Common myeloid progenitor, CD34-positive (primary cell): ENCODE measurements around the gene OSBP2.

Experiments
- CTCF ChIA-PET: fragments of 350-600 bp; sonication (Branson Sonifier 250); formaldehyde crosslinking; loops from one replicate; lab custom pipeline; 2021; ENCODE audit warnings: antibody characterized with exemption; lab: Charles Lee
- POLR2A ChIA-PET: fragments of 350-600 bp; sonication (Branson Sonifier 250); formaldehyde crosslinking; loops from one replicate; lab custom pipeline; 2021; ENCODE audit warnings: antibody characterized with exemption; lab: Charles Lee
- DNase-seq, 3 donors: peaks; one replicate each; pipeline versions ENCODE4 v3.0.0 to v3.0.0-alpha.2; 2013
- H3K27ac ChIP-seq, 2 experiments: 1 replicate in 1 of 2; 2 replicates in 1 of 2; pipeline ENCODE4 v1.7.0; 2013; ENCODE audit warnings: inconsistent platforms in 2 of 2, low read length in 2 of 2, mild to moderate bottlenecking in 2 of 2, low read depth in 1 of 2, moderate library complexity in 1 of 2; ENCODE audit not compliant: severe bottlenecking in 2 of 2, insufficient read depth in 1 of 2, poor library complexity in 1 of 2
- H3K27me3 ChIP-seq, 5 experiments: replicated peaks in 2 of 5; 1 replicate in 3 of 5; 2 replicates in 2 of 5; pipeline versions ENCODE4 v1.6.1 to v1.7.0; 2013; ENCODE audit warnings: low read length in 4 of 5, mild to moderate bottlenecking in 2 of 5, moderate library complexity in 2 of 5, inconsistent platforms in 1 of 5; ENCODE audit not compliant: insufficient read depth in 5 of 5, control insufficient read depth in 4 of 5
- H3K36me3 ChIP-seq, 4 experiments: 1 replicate in 2 of 4; 2 replicates in 2 of 4; pipeline versions ENCODE4 v1.6.1 to v1.7.0; 2013; ENCODE audit warnings: low read length in 3 of 4, control low read depth in 1 of 4, mild to moderate bottlenecking in 1 of 4; ENCODE audit not compliant: control insufficient read depth in 4 of 4, insufficient read depth in 4 of 4
- H3K4me1 ChIP-seq, 4 experiments: 1 replicate in 3 of 4; 2 replicates in 1 of 4; pipeline versions ENCODE4 v1.6.1 to v1.7.1; 2013; ENCODE audit warnings: low read length in 3 of 4, mild to moderate bottlenecking in 3 of 4, control low read depth in 1 of 4, inconsistent platforms in 1 of 4, moderate library complexity in 1 of 4; ENCODE audit not compliant: control insufficient read depth in 4 of 4, insufficient read depth in 4 of 4; ENCODE audit errors: control extremely low read depth in 1 of 4
- H3K4me3 ChIP-seq, 7 experiments: 1 replicate in 4 of 7; 2 replicates in 3 of 7; pipeline versions ENCODE4 v1.5.1 to v1.7.0; 2013; ENCODE audit warnings: mild to moderate bottlenecking in 7 of 7, low read length in 6 of 7, moderate library complexity in 6 of 7, inconsistent platforms in 2 of 7, low read depth in 2 of 7, control low read depth in 1 of 7; ENCODE audit not compliant: insufficient read depth in 4 of 7, control insufficient read depth in 1 of 7; ENCODE audit errors: extremely low read depth in 1 of 7
- H3K9me3 ChIP-seq, 5 experiments: 1 replicate in 4 of 5; 2 replicates in 1 of 5; pipeline versions ENCODE4 v1.6.1 to v1.7.1; 2013; ENCODE audit warnings: low read length in 4 of 5, mild to moderate bottlenecking in 2 of 5, inconsistent platforms in 1 of 5, low read depth in 1 of 5, moderate library complexity in 1 of 5; ENCODE audit not compliant: control insufficient read depth in 4 of 5, insufficient read depth in 2 of 5; ENCODE audit errors: control extremely low read depth in 1 of 5
- WGBS: methylation state at CpG from one replicate; pipeline ENCODE4 v1.1.5; 2013; ENCODE audit not compliant: insufficient coverage; 5-methylcytosine and 5-hydroxymethylcytosine counted together

OSBP2 gene

GRCh38 chr22:30695871-30696655, 1.4 kb downstream of the OSBP2 start:
- peaks cover 0 to 5% (median 0%) of the 10 kb centered on the region in 5 experiments for H3K27me3 ChIP-seq
- no peak overlapping the region for H3K4me3 ChIP-seq
- WGBS = 96% methylated on average over 7 of the region's 7 CpGs
- no peak for DNase-seq
- no peaks in the 10 kb centered on the region for H3K36me3 ChIP-seq
- H3K9me3 ChIP-seq = no peaks in the 10 kb centered on the region
- no peak overlapping the region for H3K27ac ChIP-seq
- ChIA-PET POLR2A (no interaction called here), CTCF (interaction anchor here (0.8 to 1.2 kb wide), 3 partner anchors 8 to 61 kb away, joined by 3 read pairs; no protein-coding TSS in a partner anchor)
- H3K4me1 ChIP-seq = peaks cover 0 to 19% (median 9%) of the 10 kb centered on the region in 4 experiments

- no peak for DNase-seq
- POLR2A ChIA-PET = interaction anchor here (0.7 kb wide), 1 partner anchor 46 kb away, joined by 3 read pairs; no protein-coding TSS in a partner anchor
- WGBS = 100% methylated on average over 4 of the region's 7 CpGs
- H3K4me3 ChIP-seq = no peak overlapping the region
- H3K27ac ChIP-seq = no peak overlapping the region
- CTCF ChIA-PET = interaction anchor here (0.9 to 1.6 kb wide), 2 partner anchors 57 to 63 kb away, joined by 3 to 4 read pairs; no protein-coding TSS in a partner anchor
- H3K9me3 ChIP-seq = no peaks in the 10 kb centered on the region
- H3K36me3 ChIP-seq = no peaks in the 10 kb centered on the region
- peaks cover 0 to 5% (median 0%) of the 10 kb centered on the region in 5 experiments for H3K27me3 ChIP-seq
- peaks cover 0 to 19% (median 9%) of the 10 kb centered on the region in 4 experiments for H3K4me1 ChIP-seq
Measured at GRCh38 chr22:30697975-30698374, 3.3 kb downstream of the OSBP2 start.

GRCh38 chr22:30701872-30702271, 7.2 kb downstream of the OSBP2 start:
- POLR2A ChIA-PET = no interaction called here

GRCh38 chr22:30702856-30703255, 8.2 kb downstream of the OSBP2 start:
- Histone ChIP-seq H3K27ac (no peak overlapping the region), H3K4me1 (no peaks in the 10 kb centered on the region), H3K36me3 (no peaks in the 10 kb centered on the region), H3K4me3 (no peak overlapping the region), H3K27me3 (no peaks in the 10 kb centered on the region), H3K9me3 (no peaks in the 10 kb centered on the region)
- no CpG with 5 or more reads among the region's 1 CpG for WGBS
- ChIA-PET CTCF (interaction anchor here (0.6 to 2.6 kb wide), 5 partner anchors 29 to 276 kb away, joined by 3 to 6 read pairs (median 4); no protein-coding TSS in a partner anchor), POLR2A (no interaction called here)
- no peak for DNase-seq

More at GRCh38 chr22:30701872-30702271, 7.2 kb downstream of the OSBP2 start:
- no peak overlapping the region for H3K4me3 ChIP-seq
- no peak overlapping the region for H3K27ac ChIP-seq
- whole genome bisulfite sequencing = 100% methylated on average over 1 of the region's 1 CpG
- no peak for DNase-seq
- H3K27me3 ChIP-seq = no peaks in the 10 kb centered on the region
- H3K9me3 ChIP-seq = no peaks in the 10 kb centered on the region
- no peaks in the 10 kb centered on the region for H3K36me3 ChIP-seq
- no peaks in the 10 kb centered on the region for H3K4me1 ChIP-seq
- CTCF ChIA-PET = no interaction called here

- CTCF ChIA-PET = no interaction called here
Measured at GRCh38 chr22:30704978-30705377, 10.3 kb downstream of the OSBP2 start.

GRCh38 chr22:30705710-30706651, 11.3 kb downstream of the OSBP2 start:
- 86% methylated on average over 11 of the region's 11 CpGs for WGBS
- Histone ChIP-seq H3K4me1 (no peaks in the 10 kb centered on the region), H3K4me3 (no peak overlapping the region), H3K9me3 (no peaks in the 10 kb centered on the region), H3K36me3 (no peaks in the 10 kb centered on the region), H3K27me3 (no peaks in the 10 kb centered on the region), H3K27ac (no peak overlapping the region)
- ChIA-PET POLR2A (no interaction called here), CTCF (interaction anchor here (1.0 kb wide), 1 partner anchor 37 kb away, joined by 3 read pairs; no protein-coding TSS in a partner anchor)
- DNase-seq = no peak

More at GRCh38 chr22:30704978-30705377, 10.3 kb downstream of the OSBP2 start:
- DNase-seq = no peak
- POLR2A ChIA-PET = no interaction called here
- H3K4me1 ChIP-seq = no peaks in the 10 kb centered on the region
- 100% methylated on average over 2 of the region's 5 CpGs for WGBS
- H3K27me3 ChIP-seq = no peaks in the 10 kb centered on the region
- no peaks in the 10 kb centered on the region for H3K9me3 ChIP-seq
- H3K27ac ChIP-seq = no peak overlapping the region
- H3K36me3 ChIP-seq = no peaks in the 10 kb centered on the region
- no peak overlapping the region for H3K4me3 ChIP-seq
